Tibial nerve (tissue), 4 donors: ENCODE results near the gene SHMT2. TPM values are rescaled to one million over a fixed set of nuclear protein-coding genes. Genes with fewer than 3 reads are reported as not detected.

Experiments
- DNase-seq, 2 donors: peaks; one replicate each; pipeline ENCODE4 v3.0.0-alpha.2; 2019; ENCODE audit warnings: low spot score in 2 of 2
- H3K27ac ChIP-seq, 4 donors: fragments of 200-600 bp; sonication (generic) in 3 of 4; one replicate each; pipeline ENCODE4 v1.5.1; 2017 to 2019; ENCODE audit warnings: mild to moderate bottlenecking in 1 of 4
- H3K27me3 ChIP-seq, 2 donors: fragments of 200-600 bp; sonication (generic) in 1 of 2; one replicate each; pipeline versions ENCODE4 v1.5.1 to v1.6.0; 2017 to 2019
- H3K36me3 ChIP-seq, 3 donors: fragments of 200-600 bp; sonication (generic); one replicate each; pipeline ENCODE4 v1.5.1; 2018 to 2019
- H3K4me1 ChIP-seq, 4 donors: fragments of 200-600 bp; sonication (generic) in 3 of 4; one replicate each; pipeline ENCODE4 v1.5.1; 2017 to 2019
- H3K4me3 ChIP-seq, 4 donors: fragments of 200-600 bp; sonication (generic) in 3 of 4; one replicate each; pipeline ENCODE4 v1.5.1; 2017 to 2019; ENCODE audit warnings: mild to moderate bottlenecking in 1 of 4, moderate library complexity in 1 of 4
- H3K9me3 ChIP-seq, 4 donors: fragments of 200-600 bp; sonication (generic) in 3 of 4; one replicate each; pipeline ENCODE4 v1.5.1; 2017 to 2019
- CTCF ChIP-seq, 5 experiments: fragments of 200-600 bp in 3 of 5; fragments of 450-650 bp in 2 of 5; sonication (generic) in 3 of 5; IDR thresholded peaks; one replicate each; pipeline ENCODE4 v1.5.1; 2016 to 2019; ENCODE audit warnings: antibody characterized with exemption in 5 of 5, mild to moderate bottlenecking in 3 of 5, moderate library complexity in 2 of 5
- EP300 ChIP-seq, 2 donors: sonication (generic); formaldehyde crosslinking; IDR thresholded peaks; one replicate each; pipeline ENCODE4 v1.6.1; 2017; ENCODE audit warnings: antibody characterized with exemption in 2 of 2, mild to moderate bottlenecking in 1 of 2
- POLR2A ChIP-seq, 2 donors: fragments of 450-650 bp; IDR thresholded peaks; one replicate each; pipeline ENCODE4 v1.6.1; 2017; ENCODE audit warnings: antibody characterized with exemption in 2 of 2, mild to moderate bottlenecking in 2 of 2, moderate library complexity in 2 of 2
- WGBS, 2 donors: methylation state at CpG; one replicate each; pipeline ENCODE4 v1.1.5; 2018; 5-methylcytosine and 5-hydroxymethylcytosine counted together
- total RNA-seq, 4 donors: library from RNA; depleted of rRNA; stranded (reverse); fragments of >200 nt; gene quantifications; one replicate each; pipeline ENCODE4 v1.1.0, GENCODE V29; 2016

The SHMT2 gene
- total RNA-seq, 4 donors from 2014 or later = 18.4 to 77.3 (median 32.6) TPM

GRCh38 chr12:57225680-57226210, 3.8 kb upstream of the SHMT2 start:
- Histone ChIP-seq H3K4me3 (no peak overlapping the region), H3K4me1 (peaks cover 4 to 42% (median 24%) of the 10 kb centered on the region in 4 donors), H3K9me3 (no peaks in the 10 kb centered on the region), H3K27ac (no peak overlapping the region), H3K36me3 (no peaks in the 10 kb centered on the region), H3K27me3 (peaks cover 0 to 73% of the 10 kb centered on the region in 2 donors)
- TF ChIP-seq EP300 (IDR thresholded peaks at IDR 0.05) = no peak
- no peak for TF ChIP-seq CTCF (IDR thresholded peaks at IDR 0.05)
- DNase-seq = no peak
- 50 to 55% methylated on average over 18 of the region's 18 CpGs for WGBS, 2 donors

DNA sequence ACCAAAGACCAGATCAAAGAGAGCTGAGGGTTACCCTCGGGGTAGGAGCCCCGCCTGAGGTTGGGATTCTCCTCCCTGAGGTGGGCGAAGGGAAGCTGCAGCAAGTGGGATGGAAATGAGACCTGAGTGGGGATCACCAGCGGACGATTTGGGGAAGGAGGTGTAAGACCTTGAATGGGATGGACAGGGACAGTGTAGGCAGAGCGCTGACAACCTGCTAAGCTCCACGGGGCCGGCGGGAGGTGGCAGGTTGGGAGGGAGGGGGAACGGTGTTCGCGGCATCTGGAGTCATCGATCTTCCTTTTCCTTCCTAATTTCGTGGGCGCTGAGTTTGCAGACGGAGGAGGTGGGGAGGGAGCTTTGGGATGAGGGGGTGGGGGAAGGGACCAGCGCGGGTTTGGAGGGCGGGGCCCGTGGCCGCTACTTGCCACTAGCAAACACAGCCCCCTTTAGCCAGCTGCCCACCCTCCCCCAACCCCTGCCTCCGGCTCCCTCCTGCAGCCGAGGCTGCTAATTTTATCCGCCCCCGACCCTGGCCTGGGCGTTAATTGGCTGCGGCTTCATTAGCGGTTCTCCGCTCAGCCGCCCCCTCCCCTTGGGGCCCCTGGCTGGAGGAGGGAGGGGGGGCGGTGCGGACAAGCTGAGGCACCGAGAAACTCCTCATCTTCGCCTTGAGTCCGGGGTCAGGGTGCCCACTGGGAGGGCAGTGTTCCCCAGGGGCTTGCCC, 2.8 kb upstream of the SHMT2 start:
- Histone ChIP-seq H3K27ac (no peak overlapping the region), H3K4me3 (peak overlapping the region in 1 of 4 donors; percentile 4), H3K4me1 (peaks cover 4 to 52% (median 26%) of the 10 kb centered on the region in 4 donors), H3K9me3 (no peaks in the 10 kb centered on the region), H3K36me3 (peaks cover 0 to 8% (median 0%) of the 10 kb centered on the region in 3 donors), H3K27me3 (peaks cover 0 to 63% of the 10 kb centered on the region in 2 donors)
- TF ChIP-seq CTCF (IDR thresholded peaks at IDR 0.05) (no peak), POLR2A (IDR thresholded peaks at IDR 0.05) (no peak), EP300 (IDR thresholded peaks at IDR 0.05) (no peak)
- WGBS, 2 donors = 15 to 19% methylated on average over 25 to 35 of the region's 35 CpGs
- DNase-seq = no peak

- WGBS, 2 donors = 54 to 57% methylated on average over 7 of the region's 8 CpGs
- TF ChIP-seq POLR2A (IDR thresholded peaks at IDR 0.05) = no peak
- no peak for TF ChIP-seq CTCF (IDR thresholded peaks at IDR 0.05)
- no peak for TF ChIP-seq EP300 (IDR thresholded peaks at IDR 0.05)
- peaks cover 0 to 16% (median 6%) of the 10 kb centered on the region in 3 donors for H3K36me3 ChIP-seq
- H3K9me3 ChIP-seq = no peaks in the 10 kb centered on the region
- no peak overlapping the region for H3K27ac ChIP-seq
- DNase-seq = no peak
- H3K4me3 ChIP-seq = no peak overlapping the region
- peaks cover 4 to 52% (median 26%) of the 10 kb centered on the region in 4 donors for H3K4me1 ChIP-seq
- H3K27me3 ChIP-seq = peaks cover 0 to 55% of the 10 kb centered on the region in 2 donors
Measured at GRCh38 chr12:57227315-57228115, 2.0 kb upstream of the SHMT2 start.

- peaks cover 0 to 39% of the 10 kb centered on the region in 2 donors for H3K27me3 ChIP-seq
- peaks cover 4 to 52% (median 26%) of the 10 kb centered on the region in 4 donors for H3K4me1 ChIP-seq
- H3K9me3 ChIP-seq = no peaks in the 10 kb centered on the region
- DNase-seq = no peak
- 13 to 15% methylated on average over 9 of the region's 9 CpGs for WGBS, 2 donors
- H3K36me3 ChIP-seq = peaks cover 0 to 32% (median 14%) of the 10 kb centered on the region in 3 donors
- TF ChIP-seq EP300 (IDR thresholded peaks at IDR 0.05) (peak in 1 of 2 donors; percentile 40), POLR2A (IDR thresholded peaks at IDR 0.05) (no peak), CTCF (IDR thresholded peaks at IDR 0.05) (peak in 1 of 5 experiments; percentile 46)
- H3K4me3 ChIP-seq = peak overlapping the region; percentile 44 to 77 (median 64)
- H3K27ac ChIP-seq = peak overlapping the region in 3 of 4 donors; percentile 68 to 93 (median 88)
Measured at GRCh38 chr12:57229046-57229633, 371 bp upstream of the SHMT2 start.
